Ectodermal cell (in vitro differentiated cells): ENCODE data around the gene CHTF8.

Experiments
- H3K27ac ChIP-seq: 2 replicates; pipeline ENCODE4 v1.7.0; 2013; ENCODE audit warnings: mild to moderate bottlenecking, low read depth, low read length; ENCODE audit not compliant: insufficient read depth, poor library complexity, severe bottlenecking
- H3K27me3 ChIP-seq: 2 replicates; pipeline ENCODE4 v1.7.0; 2013; ENCODE audit warnings: mild to moderate bottlenecking, low read length; ENCODE audit not compliant: insufficient read depth, control insufficient read depth, poor library complexity, severe bottlenecking
- H3K36me3 ChIP-seq: one replicate; pipeline ENCODE4 v1.7.0; 2013; ENCODE audit warnings: low read length; ENCODE audit not compliant: control insufficient read depth, insufficient read depth
- H3K4me1 ChIP-seq: one replicate; pipeline ENCODE4 v1.7.0; 2013; ENCODE audit warnings: low read length; ENCODE audit not compliant: control insufficient read depth, insufficient read depth
- H3K4me3 ChIP-seq: 2 replicates; pipeline ENCODE4 v1.7.0; 2013; ENCODE audit warnings: low read depth, low read length, control low read depth; ENCODE audit not compliant: insufficient read depth
- H3K9me3 ChIP-seq: 2 replicates; pipeline ENCODE4 v1.7.0; 2013; ENCODE audit warnings: mild to moderate bottlenecking, low read length, moderate library complexity; ENCODE audit not compliant: control insufficient read depth
- WGBS, 2 experiments: methylation state at CpG; one replicate each; pipeline ENCODE4 v1.1.7; 2013; ENCODE audit warnings: missing lambda C conversion rate in 2 of 2; 5-methylcytosine and 5-hydroxymethylcytosine counted together

The CHTF8 gene

GRCh38 chr16:69089091-69089910 is 43.1 kb downstream of the CHTF8 start:
- no peak overlapping the region for H3K27ac ChIP-seq

DNA sequence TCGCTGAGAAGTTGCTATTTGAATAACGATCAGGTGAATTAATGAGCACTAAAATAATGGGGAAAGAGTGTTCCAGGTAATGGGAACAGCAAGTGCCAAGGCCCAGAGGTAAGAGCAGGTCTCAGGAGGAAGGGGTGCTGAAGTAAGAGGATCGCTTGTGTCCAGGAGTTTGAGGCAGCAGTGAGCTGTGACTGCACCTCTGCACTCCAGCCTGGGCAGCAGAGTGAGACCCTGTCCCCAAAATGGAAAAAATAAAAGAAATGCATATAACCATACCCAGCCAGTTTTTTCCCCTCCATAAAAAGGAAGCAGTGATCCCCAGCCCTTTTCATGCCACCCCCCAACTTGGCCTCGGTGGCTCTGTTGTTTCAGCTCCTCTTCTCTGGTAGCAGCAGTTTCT is 43.7 kb downstream of the CHTF8 start:
- Histone ChIP-seq H3K4me1 (peaks cover 7% of the 10 kb centered on the region), H3K36me3 (no peaks in the 10 kb centered on the region), H3K9me3 (no peaks in the 10 kb centered on the region), H3K27ac (no peak overlapping the region), H3K27me3 (no peaks in the 10 kb centered on the region), H3K4me3 (no peak overlapping the region)
- WGBS, 2 experiments: 89 to 95% methylated on average over 4 of the region's 4 CpGs

More at GRCh38 chr16:69089091-69089910, 43.1 kb downstream of the CHTF8 start:
- no peaks in the 10 kb centered on the region for H3K36me3 ChIP-seq
- no peaks in the 10 kb centered on the region for H3K9me3 ChIP-seq
- WGBS, 2 experiments: 64 to 68% methylated on average over 16 of the region's 16 CpGs
- H3K4me1 ChIP-seq: peaks cover 7% of the 10 kb centered on the region
- H3K27me3 ChIP-seq: no peaks in the 10 kb centered on the region
- no peak overlapping the region for H3K4me3 ChIP-seq

- Histone ChIP-seq H3K4me1 (peaks cover 7% of the 10 kb centered on the region), H3K27me3 (no peaks in the 10 kb centered on the region), H3K27ac (no peak overlapping the region), H3K4me3 (no peak overlapping the region), H3K36me3 (no peaks in the 10 kb centered on the region), H3K9me3 (no peaks in the 10 kb centered on the region)
- WGBS, 2 experiments: 80 to 85% methylated on average over 3 of the region's 3 CpGs
Observed at GRCh38 chr16:69087161-69087581, 45.2 kb downstream of the CHTF8 start.

DNA sequence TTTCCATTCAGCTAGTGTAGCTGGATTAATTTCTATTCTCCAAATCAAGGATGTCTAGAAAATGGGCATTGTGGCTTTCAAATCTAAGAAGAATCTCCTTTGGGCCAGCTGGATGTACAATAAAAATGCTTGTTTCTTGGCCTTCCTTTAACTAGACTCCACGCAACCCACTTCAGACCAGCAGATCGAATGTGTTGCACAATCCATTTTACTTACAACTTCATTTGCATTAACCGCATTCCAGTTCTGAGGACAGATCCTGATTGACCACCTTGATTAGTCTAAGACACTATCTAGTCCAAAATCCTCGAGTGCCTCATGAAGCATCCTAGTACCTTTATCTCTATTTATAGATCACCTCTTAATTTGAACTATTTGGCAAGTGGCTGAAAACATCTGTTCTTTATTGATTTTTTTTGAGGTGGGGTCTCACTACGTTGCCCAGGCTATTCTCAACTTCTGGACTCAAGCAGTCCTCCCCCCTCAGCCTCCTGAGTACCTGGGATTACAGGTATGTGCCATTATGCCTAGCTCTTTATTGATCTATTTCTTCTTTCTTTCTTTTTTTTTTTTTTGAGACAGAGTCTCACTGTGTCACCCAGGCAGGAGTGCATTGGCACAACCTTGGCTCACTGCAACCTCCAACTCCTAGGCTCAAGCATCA is 47.2 kb downstream of the CHTF8 start:
- Histone ChIP-seq H3K4me3 (no peak overlapping the region), H3K9me3 (no peaks in the 10 kb centered on the region), H3K4me1 (peaks cover 7% of the 10 kb centered on the region), H3K36me3 (no peaks in the 10 kb centered on the region), H3K27ac (no peak overlapping the region), H3K27me3 (no peaks in the 10 kb centered on the region)
- 95% methylated on average over 5 of the region's 5 CpGs for WGBS, 2 experiments

DNA sequence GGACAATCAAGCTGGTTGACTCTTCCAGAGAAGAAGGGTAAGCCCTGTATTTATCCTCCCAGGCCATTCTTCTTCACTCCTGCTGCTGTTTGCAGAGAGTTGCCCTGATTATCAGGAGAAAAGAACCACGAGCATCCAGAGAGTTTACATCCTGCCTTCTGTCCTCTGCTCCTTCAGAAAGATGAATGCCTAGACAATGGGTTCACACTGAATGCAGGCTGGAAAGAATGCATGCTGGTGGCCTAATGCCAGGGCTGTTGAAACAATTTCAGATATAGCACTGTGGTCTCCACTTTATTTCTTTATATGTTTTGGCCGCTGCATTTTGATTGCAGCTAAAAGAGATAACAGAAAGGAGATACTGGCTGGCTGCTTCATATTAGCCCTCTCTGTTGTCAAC is 48.1 kb downstream of the CHTF8 start:
- no peaks in the 10 kb centered on the region for H3K27me3 ChIP-seq
- WGBS, 2 experiments: 54% methylated on average over 2 of the region's 2 CpGs
- H3K9me3 ChIP-seq: no peaks in the 10 kb centered on the region
- H3K4me1 ChIP-seq: no peaks in the 10 kb centered on the region
- H3K36me3 ChIP-seq: no peaks in the 10 kb centered on the region
- H3K27ac ChIP-seq: no peak overlapping the region
- H3K4me3 ChIP-seq: no peak overlapping the region

- Histone ChIP-seq H3K36me3 (no peaks in the 10 kb centered on the region), H3K4me3 (no peak overlapping the region), H3K27ac (no peak overlapping the region), H3K27me3 (no peaks in the 10 kb centered on the region), H3K9me3 (no peaks in the 10 kb centered on the region), H3K4me1 (no peaks in the 10 kb centered on the region)
- WGBS, 2 experiments: 94 to 95% methylated on average over 13 to 16 of the region's 16 CpGs
Observed at GRCh38 chr16:69083306-69083941, 49.0 kb downstream of the CHTF8 start.

DNA sequence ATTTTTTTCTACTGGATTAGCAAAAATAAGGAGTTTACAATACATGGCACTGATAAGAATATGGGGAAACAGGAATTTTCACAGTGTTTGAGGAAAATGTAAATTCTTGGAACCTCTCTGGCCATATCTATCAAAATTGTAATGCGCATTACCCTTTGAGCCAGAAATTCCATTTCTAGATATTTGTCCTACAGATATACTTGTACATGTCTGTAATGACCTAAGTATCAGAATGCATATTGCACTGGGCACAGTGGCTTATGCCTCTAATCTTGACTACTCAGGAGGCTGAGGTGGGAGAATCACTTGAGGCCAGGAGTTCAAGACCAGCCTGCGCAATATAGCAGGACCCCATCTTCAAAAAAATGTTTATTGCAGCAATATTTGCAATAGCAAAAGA is 52.7 kb downstream of the CHTF8 start:
- Histone ChIP-seq H3K4me1 (no peaks in the 10 kb centered on the region), H3K27me3 (no peaks in the 10 kb centered on the region), H3K9me3 (no peaks in the 10 kb centered on the region), H3K4me3 (no peak overlapping the region), H3K36me3 (no peaks in the 10 kb centered on the region), H3K27ac (no peak overlapping the region)
- 93 to 100% methylated on average over 2 of the region's 2 CpGs for WGBS, 2 experiments

- H3K4me3 ChIP-seq: no peak overlapping the region
- no peaks in the 10 kb centered on the region for H3K27me3 ChIP-seq
- no peaks in the 10 kb centered on the region for H3K9me3 ChIP-seq
- no peak overlapping the region for H3K27ac ChIP-seq
- WGBS, 2 experiments: 6 to 8% methylated on average over 7 of the region's 7 CpGs
- H3K4me1 ChIP-seq: peaks cover 3% of the 10 kb centered on the region
- H3K36me3 ChIP-seq: no peaks in the 10 kb centered on the region
Observed at GRCh38 chr16:69078073-69078472, 54.3 kb downstream of the CHTF8 start.

DNA sequence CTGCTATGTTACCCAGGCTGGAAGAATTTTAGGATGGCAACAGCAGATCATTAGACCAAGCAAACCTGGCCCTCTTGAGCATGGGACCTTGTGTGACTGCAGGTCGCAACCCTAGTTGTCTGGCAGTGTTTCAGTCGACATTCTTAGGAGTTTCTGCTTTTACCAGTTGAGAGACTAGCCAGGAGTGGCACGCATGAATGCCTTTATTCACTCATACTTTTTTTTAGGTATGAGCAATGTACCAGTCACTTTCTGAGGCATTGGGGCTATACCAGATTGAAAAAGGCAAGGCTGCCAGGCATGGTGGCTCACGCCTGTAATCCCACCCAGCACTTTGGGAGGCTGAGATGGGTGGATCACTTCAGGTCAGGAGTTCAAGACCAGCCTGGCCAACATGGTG is 55.1 kb downstream of the CHTF8 start:
- Histone ChIP-seq H3K4me3 (no peak overlapping the region), H3K36me3 (no peaks in the 10 kb centered on the region), H3K27me3 (no peaks in the 10 kb centered on the region), H3K9me3 (no peaks in the 10 kb centered on the region), H3K4me1 (peaks cover 11% of the 10 kb centered on the region), H3K27ac (no peak overlapping the region)
- 80 to 81% methylated on average over 4 of the region's 4 CpGs for WGBS, 2 experiments

GRCh38 chr16:69073181-69073702 is 59.1 kb downstream of the CHTF8 start:
- 67 to 72% methylated on average over 10 of the region's 10 CpGs for WGBS, 2 experiments
- Histone ChIP-seq H3K27me3 (no peaks in the 10 kb centered on the region), H3K4me1 (peaks cover 18% of the 10 kb centered on the region), H3K9me3 (no peaks in the 10 kb centered on the region), H3K4me3 (no peak overlapping the region), H3K27ac (no peak overlapping the region), H3K36me3 (no peaks in the 10 kb centered on the region)
